GM21529 (cell line): ENCODE measurements around the gene AP3B1.

Experiments
- ATAC-seq: cut with Tn5 transposase; IDR thresholded peaks from one replicate; pipeline ENCODE4 v1.9.1; 2021; ENCODE audit not compliant: unreplicated experiment

Gene AP3B1

DNA sequence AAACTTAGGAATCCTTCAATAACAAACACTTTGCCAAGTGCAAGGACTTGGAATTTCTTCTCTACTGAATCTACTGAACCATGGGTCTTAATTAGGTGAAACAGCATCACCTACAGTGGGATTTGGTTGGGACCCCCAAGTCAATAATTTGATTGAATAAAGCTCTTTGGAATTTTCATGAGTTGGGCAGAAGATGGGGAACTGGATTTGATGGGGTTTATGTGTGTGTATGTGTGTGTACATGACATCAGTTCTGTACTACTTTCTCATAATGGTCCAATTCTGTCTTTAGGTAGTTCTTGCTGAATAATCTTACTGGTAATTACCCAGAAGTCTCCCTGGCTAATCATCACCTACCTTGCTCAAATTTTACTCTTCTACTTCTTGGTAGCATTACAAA lies 319.9 kb downstream of the AP3B1 start:
- ATAC-seq, result no peak

- no peak for ATAC-seq
Measured at GRCh38 chr5:77973253-77973609, 321.3 kb downstream of the AP3B1 start.

DNA sequence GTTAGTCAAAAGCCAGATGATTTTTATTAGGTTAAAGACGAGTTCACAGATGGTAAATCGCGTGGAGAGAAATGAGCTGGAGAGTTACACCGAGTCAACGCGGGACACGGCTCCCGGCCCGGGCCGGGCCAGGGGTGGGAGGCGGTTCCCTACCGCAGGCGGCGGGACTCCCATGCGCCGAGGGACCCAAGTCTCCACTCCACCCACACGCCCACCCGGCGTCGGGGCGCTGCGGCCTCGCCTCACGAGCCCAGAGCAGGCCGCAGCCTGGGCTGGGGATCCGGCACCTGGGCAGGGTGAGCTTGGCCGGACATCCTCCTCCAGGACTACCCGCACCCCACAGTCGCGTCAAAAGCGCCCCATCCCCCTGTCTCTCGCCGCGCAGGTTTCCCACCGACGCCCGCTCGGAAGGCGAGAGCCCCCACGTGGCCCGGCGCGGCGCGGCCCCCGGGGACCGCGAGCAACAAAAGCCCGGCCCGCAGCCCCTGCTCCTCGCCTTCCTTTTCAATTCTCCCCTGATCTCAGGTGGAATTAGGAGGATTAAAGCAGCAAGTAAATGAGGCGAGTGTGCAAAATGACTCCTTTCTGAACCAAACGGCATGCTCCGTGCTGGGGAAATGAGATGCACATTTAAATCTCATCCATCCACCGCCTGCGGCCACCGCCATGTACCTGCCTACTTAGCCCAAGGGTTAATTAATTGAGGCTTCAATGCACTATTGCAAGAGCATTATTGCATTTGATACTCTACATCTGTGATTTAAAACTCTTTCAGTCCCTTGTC lies 321.8 kb downstream of the AP3B1 start:
- no peak for ATAC-seq

GRCh38 chr5:77971776-77972468 lies 322.6 kb downstream of the AP3B1 start:
- no peak for ATAC-seq

DNA sequence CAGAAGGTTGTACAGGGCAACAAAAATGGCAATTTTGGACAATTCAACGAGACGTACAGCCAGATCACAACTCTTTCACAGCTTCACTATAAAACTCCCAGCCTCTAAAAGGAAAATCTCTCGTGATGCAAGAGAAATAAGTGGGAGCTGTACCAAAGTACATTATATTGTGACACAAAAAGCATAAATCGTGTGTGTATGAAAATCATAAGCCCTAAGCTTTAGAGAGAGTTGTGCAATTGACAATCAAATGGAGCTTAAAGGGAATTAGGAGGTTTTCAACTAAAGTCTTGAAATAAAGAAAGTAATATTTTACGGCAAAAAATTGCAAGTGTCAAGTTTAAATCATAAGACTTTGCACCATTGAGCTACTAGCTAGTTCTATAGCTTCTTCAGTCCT lies 323.6 kb downstream of the AP3B1 start:
- no peak for ATAC-seq

- no peak for ATAC-seq
Measured at GRCh38 chr5:77963795-77964194, 330.7 kb downstream of the AP3B1 start.

- no peak for ATAC-seq
Measured at GRCh38 chr5:77960863-77961396, 333.6 kb downstream of the AP3B1 start.

GRCh38 chr5:77960305-77960704 lies 334.2 kb downstream of the AP3B1 start:
- ATAC-seq, result no peak

- ATAC-seq, result no peak
Measured at GRCh38 chr5:77958642-77959330, 335.7 kb downstream of the AP3B1 start.

DNA sequence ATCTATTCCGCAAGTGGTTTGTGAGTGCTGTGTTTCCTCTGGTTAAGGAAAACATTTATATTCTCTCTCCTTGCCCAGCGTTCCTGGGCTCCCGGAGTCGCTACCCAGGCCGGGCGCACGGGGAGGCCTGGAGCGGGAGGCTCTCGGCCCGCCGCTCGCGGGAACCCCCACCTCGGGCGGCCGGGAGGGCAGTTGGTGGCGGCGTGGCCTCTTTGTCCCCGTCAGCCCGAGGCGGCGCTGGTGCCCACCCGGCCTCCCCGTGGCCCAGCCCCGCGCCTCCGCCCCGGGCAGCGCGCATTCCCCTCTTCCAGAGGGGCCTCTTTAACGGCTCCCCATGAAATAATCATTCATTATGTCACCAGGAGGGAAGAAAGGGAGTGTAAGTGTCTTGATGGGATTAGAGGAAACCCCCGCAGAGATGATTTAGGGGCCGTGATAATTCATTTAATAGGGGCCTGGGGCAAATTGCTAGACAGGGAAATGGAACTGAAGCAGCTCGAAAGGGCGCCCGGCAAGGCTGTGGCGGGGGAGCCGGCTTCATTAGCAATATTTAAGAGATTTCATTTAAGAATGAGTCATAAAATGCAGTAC lies 336.5 kb downstream of the AP3B1 start:
- ATAC-seq, result no peak

GRCh38 chr5:77957516-77957915 lies 337.0 kb downstream of the AP3B1 start:
- no peak for ATAC-seq

- no peak for ATAC-seq
Measured at GRCh38 chr5:77957081-77957480, 337.4 kb downstream of the AP3B1 start.

DNA sequence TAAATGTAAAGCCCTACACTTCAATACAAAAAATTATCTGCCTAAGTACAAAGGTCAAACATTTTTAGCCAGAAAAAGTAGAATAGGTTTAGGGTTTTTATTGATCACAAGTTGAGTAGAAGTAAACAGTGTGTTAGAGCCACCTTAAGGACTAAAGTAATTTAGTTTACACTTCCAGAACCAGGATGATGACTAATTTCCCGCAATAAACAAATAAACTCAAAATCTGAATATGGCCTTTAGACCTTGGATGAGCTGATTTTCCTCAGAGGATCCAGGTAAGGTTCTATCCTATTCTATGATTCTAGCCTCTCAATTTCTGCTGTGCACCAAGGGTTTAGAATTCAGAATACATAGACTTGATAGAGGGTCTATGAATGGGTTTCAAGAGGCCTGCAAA lies 338.9 kb downstream of the AP3B1 start:
- no peak for ATAC-seq

GRCh38 chr5:77953374-77953773 lies 341.1 kb downstream of the AP3B1 start:
- no peak for ATAC-seq

- no peak for ATAC-seq
Measured at GRCh38 chr5:77952636-77953212, 341.8 kb downstream of the AP3B1 start.
